HG03342 (cell line): ENCODE results near the gene SECISBP2L.
"Not testable (repeated sequence)": the region's sequence is repeated elsewhere in the genome, so short reads cannot be mapped to it uniquely, and the experiment has no call there.

Experiments used
- ATAC-seq: cut with Tn5 transposase; IDR thresholded peaks from one replicate; pipeline ENCODE4 v1.9.1; 2021; ENCODE audit warnings: mild to moderate bottlenecking, moderate library complexity; ENCODE audit not compliant: unreplicated experiment

SECISBP2L gene, protein sequence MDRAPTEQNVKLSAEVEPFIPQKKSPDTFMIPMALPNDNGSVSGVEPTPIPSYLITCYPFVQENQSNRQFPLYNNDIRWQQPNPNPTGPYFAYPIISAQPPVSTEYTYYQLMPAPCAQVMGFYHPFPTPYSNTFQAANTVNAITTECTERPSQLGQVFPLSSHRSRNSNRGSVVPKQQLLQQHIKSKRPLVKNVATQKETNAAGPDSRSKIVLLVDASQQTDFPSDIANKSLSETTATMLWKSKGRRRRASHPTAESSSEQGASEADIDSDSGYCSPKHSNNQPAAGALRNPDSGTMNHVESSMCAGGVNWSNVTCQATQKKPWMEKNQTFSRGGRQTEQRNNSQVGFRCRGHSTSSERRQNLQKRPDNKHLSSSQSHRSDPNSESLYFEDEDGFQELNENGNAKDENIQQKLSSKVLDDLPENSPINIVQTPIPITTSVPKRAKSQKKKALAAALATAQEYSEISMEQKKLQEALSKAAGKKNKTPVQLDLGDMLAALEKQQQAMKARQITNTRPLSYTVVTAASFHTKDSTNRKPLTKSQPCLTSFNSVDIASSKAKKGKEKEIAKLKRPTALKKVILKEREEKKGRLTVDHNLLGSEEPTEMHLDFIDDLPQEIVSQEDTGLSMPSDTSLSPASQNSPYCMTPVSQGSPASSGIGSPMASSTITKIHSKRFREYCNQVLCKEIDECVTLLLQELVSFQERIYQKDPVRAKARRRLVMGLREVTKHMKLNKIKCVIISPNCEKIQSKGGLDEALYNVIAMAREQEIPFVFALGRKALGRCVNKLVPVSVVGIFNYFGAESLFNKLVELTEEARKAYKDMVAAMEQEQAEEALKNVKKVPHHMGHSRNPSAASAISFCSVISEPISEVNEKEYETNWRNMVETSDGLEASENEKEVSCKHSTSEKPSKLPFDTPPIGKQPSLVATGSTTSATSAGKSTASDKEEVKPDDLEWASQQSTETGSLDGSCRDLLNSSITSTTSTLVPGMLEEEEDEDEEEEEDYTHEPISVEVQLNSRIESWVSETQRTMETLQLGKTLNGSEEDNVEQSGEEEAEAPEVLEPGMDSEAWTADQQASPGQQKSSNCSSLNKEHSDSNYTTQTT

DNA sequence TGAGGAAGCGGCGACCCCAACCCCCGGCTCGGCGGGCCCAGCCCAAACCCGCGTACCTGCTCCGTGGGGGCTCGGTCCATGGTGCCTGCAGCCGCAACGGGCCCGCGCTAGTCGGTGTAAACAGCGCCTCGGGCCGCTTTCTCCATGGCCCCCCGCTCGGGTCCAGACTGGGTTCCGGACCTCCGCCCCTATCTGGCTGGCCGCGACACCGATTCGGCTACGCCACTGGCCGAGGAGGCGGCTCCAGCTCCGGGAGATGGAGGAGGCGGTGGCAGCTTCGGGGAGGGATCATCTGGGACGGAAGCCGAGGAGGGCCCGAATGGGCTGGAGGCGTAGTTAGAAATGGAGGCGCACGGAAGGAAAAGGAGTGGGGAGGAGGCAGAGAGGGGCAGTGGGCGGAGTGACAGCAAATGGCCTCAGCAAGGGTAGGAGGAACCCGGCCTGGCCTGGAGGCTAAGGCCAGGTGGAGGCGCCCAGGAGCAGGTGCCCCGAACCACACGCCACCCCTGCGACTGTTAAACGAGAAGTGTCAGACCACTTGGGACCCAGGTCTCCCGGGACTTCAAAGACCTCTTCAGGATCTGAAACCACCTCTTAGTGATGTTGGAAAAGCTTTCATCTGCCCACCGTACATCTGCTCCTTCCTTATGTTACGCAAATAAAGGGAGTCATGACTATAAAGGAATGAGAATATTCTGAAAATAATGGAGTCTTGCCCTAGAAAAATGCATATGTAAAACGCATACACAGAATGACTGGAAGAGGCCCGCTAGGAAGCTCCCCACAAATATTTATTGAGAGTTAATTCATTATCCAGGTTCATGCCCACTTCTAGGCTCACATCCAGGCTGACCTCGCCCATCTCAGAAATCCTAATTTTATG is at the start of gene SECISBP2L:
TSS of gene SECISBP2L (minus strand) at position 227 of the 883 bp plus-strand sequence. CDS start at position 80, 147 bp downstream.
- ATAC-seq = peak; percentile 97

DNA sequence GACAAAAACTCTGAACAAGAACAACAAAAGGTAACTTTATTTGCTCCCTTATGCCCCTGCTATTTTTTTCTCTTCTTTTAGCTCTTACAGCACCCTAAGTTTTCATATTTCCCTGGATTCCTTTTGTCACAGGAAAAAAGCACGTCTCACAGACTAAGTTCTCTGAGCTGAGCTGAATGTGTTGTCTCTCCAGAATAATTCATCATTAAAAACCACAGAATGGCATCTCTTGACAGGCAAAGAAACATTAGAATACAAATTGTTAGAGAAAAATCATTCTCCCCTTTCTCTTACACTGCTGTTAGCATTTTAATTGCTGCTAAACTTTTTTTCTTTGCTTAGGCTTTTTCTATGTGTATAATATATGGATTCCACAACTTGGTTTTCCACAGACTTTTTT is 48.7 kb upstream of the SECISBP2L start:
- ATAC-seq = no peak

DNA sequence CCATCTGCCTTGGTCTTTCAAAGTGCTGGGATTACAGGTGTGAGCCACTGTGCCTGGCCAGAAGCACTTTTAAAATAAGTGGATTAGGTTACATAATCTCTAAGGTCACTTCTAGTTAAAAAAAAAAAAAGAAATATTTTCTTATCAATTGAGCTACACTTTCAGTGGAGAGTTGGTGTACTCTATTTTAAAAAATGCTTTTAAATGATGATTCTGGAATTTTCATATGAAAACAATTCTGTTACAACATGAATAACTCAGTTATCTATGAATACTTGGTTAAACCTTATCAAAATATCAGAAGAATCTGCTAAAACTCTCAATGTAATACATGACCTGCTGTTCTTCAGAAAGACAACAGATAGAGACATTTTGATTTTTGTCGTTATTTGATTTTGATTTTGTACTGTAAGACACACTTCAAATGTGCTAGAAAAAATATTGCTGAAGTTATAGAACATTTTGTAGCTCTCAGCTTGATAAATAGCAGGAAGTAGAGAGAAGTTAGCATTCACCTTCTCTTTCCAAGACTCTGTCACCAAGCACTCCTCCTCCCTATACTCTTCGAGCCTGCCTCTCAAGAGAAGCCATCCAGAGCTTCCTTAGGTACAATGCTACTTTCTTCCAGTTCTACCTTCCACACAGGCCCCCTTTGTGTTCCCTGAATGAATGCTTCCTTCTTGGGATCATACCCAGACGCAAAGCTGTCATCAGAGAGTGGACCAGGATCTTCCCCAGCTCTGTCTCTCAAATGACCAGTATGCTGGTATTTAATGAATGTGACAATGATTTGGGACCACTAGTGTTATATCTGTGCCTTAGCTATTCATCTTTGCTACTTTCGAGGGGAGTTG is 47.2 kb upstream of the SECISBP2L start:
- ATAC-seq = no peak

DNA sequence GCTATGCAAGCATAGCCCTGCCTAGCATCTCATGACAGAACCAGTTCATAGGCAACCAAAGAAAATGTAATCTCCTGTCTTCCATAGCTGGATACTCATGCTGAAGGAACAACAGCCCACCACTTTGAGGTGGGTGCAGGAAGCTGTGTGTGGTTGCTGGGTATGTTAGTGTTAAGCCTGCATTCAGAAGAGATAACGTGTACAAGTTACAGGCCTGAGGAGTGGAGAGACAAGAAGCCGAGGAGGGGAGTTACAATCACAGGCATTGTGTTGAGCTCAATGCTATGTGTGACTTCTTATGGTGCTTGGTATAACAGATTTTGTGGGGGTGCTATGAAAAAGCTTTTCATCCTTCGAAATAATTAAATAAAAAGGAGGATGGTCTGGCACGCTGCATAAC is 42.8 kb upstream of the SECISBP2L start:
- ATAC-seq = no peak

DNA sequence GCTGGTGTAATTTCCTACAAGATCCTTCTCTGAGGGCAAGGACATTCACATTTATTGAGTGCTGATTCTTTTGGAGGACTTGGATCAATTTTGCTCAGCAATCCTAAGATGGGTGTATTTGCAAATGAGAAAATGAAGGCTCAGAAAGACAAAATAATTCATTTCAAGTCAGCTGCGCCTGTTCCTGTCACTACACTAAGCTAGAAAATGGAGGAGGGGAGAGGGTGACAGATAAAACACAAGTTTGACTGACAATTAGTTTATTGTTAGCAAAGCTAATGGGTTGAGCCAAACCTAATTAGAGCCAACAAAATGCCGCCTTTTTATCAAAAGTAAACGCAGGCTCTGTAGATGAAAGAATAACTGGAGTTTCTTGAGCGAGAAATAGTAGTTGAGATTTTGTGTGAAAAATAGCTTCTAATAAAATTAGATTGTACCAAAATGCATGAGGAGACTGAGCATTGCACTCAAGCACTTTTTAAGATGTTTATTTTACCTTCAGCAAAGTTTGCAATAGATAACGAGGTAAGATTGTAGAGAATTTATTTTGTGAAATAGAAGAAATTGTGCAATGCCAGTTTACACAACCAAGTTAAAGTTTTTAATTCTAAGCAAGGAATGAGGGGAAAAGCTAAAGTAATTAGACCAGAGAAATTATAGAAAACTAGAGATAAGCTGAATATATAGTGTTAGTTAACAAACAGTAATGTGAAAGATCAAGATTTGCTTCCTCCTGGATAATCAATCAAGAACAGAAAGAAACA is 39.6 kb upstream of the SECISBP2L start:
- no peak for ATAC-seq

DNA sequence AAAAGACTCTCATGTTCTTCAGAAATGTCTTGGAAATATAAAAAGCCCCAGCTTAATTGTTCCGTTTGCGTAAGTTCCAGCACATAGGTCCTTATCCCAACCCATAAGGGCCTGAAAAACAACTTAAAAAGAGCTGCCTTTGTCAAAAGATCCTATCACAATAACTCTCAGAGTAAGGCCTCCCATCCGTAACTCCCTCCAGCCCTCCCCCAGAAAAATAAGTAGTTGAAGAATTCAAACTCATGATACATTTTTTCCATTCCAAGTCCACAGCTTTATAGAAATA is 38.0 kb upstream of the SECISBP2L start:
- no peak for ATAC-seq

DNA sequence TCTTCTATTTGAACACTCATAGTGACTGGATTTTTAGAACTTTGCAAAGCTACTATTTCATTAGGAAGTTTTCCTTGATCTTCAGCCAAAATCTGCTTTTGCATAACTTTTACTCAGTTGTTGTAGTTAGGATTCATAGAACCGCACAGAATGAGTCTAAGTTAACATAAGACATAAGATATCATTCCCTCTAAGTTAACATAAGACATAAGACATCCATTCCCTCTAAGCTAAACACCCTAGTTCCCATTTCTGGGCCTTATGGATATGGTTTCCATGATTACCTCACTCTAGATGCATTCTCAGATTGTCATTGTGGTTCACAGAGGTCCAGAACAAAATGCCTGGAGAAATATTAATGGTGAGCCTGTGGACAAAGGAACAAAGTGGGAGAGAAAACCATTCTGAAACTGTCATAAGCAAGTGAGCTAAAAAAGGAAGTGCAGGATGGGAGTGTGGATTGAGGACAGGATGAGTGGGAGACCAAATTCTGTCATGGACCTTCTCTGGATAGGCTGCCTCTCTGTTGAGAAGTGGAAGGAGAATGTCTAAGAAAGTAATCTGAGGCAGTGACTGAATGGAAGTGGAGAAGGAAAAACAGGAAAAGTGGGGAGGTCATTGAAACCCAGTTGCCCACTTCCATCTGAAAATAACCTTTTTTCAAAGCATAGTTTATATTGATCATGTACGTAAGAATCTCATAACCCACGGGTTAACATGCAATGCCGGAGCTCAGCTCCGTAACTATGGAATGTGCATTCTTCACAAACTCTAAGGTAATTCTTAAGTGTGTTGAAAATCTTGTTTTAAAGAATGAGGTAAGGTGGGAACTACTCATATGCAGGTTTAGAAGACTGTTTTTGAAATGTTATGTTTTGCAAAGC is 37.4 kb upstream of the SECISBP2L start:
- ATAC-seq = no peak

DNA sequence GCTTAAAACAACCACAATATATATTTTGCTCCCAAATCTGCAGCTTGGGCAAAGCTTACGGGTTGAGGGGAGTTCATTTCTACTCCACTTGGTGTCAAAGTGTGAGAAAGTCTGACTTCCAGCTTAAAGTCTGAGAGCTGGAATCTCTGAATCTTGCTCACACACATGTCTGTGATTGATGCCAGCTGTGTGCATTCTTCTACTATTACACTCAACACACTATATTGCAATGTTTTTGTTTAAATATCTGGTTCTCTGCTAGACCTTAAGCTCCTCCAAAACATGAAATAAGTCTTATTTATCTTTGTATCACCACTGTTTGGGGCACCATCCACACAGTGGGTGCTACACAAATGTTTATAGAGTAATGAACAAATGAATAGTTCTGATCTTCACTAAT is 36.7 kb upstream of the SECISBP2L start:
- ATAC-seq = no peak

DNA sequence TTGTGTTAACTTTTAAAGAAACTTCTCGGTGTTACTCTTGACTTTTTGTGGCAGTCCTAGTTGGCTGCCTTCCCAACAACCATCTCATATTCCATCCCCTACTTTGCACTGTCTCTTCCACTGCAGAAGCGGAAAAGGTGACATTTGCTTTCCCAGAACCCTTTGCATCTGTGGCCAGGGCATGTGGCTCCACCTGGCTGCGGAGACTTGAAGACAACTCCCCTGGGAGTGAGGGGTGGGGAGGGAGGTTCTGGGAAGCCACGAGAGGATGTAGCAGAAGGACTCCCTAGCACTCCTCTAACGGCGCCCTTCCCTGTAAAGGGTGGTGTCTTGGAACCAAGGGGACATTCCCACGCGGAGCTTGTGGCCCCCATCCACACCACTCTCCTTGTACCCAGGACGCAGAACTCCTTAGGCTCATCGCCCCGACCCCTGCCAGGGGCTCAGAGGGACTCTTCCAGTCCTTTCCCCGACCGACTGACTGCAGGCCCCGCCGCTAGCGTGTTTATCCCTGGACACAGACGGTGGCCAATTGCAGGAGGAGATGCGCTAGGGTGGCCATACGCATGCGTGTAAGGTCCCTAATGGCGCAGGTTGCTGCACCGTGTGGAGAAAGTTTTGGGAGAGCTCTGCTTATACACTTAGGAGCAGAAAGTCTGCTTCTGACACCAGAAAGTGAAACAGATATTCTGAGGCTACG is 33.2 kb upstream of the SECISBP2L start:
- no peak for ATAC-seq

DNA sequence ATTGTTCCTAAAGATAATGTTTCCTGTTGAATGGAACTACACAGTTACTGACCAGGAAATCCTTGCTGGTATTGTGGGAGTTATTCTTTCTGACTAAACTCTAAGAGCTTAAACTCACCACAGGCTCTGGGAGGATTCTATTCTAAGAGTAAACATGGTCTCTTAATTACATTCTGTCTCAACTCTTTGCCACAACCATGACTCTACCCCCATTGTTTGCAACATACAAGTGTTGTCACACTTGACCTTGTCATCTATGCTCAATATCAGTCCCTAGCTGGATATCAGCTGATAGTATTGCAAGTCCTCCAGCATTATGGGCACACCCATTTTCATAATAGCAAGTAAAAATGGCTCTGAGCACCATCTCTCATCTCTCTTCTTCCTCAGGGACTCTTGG is 29.6 kb upstream of the SECISBP2L start:
- ATAC-seq = no peak

DNA sequence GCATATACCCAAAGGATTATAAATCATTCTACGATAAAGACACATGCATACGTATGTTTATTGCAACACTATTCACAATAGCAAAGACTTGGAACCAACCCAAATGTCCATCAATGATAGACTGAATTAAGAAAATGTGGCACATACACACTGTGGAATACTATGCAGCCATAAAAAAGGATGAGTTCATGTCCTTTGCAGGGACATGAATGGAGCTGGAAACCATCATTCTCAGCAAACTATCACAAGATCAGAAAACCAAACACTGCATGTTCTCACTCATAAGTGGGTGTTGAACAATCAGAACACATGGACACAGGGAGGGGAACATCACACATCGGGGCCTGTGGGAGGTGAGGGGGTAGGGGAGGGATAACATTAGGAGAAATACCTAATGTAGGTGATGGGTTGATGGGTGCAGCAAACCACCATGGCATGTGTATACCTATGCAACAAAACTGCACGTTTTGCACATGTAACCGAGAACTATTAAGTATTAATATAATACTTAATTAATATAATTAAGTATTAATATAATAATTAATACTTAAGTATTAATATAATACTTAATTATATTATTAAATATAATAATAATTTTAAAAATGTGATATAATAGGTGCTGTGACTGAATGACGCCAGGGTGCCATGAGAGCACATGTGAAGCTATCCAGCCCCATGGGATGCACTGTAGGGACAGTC is 28.5 kb upstream of the SECISBP2L start:
- ATAC-seq = not testable (repeated sequence)

DNA sequence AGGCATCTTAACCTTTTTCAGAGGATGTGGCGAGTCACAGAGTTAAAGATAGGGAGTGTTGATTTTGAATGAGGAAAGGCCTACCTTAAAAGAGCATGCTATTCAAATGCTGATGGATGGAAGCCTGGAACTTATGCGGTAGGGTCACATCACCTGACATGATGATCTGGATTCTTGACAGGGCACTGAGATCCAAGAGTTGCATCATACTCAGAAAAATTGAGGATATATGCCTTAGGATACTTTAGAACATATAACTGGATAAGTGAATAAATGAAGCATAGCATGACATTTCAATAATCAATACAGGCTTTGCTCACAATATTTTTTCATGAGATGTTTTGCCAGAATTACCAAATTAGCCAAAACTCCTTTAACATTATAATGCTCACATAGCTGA is 20.1 kb upstream of the SECISBP2L start:
- ATAC-seq = no peak

DNA sequence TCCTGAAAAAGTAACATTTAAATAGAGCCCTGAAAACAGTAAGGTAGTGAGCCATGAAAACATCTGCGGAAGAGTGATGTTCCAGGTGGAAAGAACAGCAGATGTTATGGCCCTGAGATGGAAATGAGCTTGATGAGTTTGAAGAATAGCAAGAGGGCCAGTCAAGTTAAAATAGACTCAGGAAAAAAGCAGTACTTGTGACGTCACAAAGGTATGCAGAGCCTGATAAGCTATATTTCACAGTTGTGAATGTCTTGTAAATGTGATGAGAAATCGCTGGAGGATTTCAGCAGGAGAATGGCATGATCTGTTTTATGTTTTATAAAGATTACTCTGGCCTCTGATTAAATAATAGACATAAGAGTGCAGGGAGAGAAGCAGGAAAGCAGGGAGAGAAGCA is 18.6 kb upstream of the SECISBP2L start:
- no peak for ATAC-seq

DNA sequence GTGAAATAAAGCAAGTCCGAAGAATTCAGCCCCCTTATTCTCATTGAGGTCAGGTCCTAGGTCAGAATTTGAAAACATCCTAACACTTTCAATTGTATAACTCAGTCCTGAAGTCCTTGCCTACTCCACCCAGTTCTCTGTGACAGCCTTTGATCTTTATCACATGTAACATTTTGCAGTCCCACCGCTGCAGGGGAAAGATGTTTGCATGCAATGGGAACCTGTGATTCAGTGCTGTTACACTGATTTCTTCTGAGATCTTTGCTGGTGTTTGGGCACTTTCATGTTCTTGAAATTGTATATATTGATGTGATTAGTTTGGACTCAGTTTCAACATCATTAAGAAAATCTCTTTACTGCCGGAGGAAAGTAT is 18.0 kb upstream of the SECISBP2L start:
- no peak for ATAC-seq

DNA sequence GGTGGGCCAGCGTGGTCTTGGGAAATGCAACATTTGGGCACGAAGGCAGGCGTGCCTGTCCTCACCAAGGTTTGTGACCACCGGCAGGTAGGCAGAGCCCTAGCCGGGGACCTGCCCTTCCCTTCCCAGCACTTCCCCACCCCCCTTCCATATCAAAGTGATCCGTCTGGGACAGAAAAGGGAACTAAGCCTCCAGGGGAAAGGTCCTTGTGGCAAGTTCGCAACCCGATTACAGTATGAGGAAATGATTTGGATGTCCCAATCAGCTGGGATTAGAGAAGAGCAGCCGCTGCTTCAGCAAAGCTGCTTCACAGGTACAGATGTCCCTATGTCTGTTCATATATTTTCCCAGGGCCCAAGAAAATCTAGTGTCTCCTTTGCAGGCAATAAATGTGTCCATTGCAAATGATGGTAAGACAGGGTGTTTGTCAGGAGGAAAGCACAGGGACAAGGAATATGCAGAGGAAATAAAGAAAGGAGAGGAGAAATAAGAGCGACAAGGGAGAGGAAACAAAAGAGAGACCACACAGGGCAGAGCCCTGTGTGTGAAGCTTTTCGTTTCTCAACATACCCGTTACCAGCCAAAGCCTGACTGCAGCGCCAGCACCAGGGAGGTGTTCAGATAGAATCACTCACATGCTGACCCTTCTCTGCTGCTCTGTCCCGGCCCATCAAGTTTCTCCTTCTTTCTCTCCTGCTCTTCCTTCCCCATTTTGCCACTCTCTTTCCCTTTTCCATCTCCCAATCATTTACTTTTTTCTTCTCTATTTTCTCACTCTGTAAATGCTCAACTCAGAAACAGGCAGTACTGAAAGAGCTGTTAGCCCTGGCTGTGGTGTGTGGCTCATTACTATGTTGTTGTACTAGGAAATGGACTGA is 17.4 kb upstream of the SECISBP2L start:
- no peak for ATAC-seq

DNA sequence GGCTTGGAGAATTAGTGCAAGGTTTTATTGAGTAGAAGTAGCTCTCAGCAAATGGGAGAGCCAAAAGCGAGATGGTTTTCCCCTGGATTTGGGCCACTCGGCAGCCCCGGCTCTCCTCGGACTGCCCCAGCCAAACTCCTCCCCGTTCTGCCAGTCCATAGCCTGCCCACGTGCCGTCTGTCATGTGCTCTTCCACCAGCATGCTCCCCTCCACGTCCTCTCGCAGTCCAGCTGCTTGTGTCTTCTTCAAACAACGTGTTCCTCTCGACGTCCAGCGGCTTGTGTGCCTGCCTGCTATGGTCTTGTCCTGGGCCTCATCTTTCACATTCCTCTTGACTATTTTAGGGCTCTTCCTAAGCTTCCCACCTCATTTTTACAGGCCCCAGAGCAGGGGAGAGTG is 16.7 kb upstream of the SECISBP2L start:
- no peak for ATAC-seq
